Endometrial microvascular endothelial cells (primary cell): ENCODE results near the gene ADCY2. TPM values are rescaled to one million over a fixed set of nuclear protein-coding genes. Genes with fewer than 3 reads are reported as not detected.

Experiments
- in situ Hi-C: cut with HindIII; loops from 2 replicates; pipeline ENCODE4 v1.10.0; 2017; ENCODE audit warnings: low sequenced_read_pairs, low pct_unique_long_range_greater_than_20kb; ENCODE audit errors: inconsistent ontology term
- total RNA-seq: library from RNA; depleted of rRNA; stranded (reverse); fragments of >200 nt; gene quantifications from one replicate; pipeline ENCODE4 v1.2.3, GENCODE V29; 2015; ENCODE audit errors: inconsistent ontology term

The ADCY2 gene
- total RNA-seq, 1 donor from 2014 or later, result not detected

GRCh38 chr5:7866196-7866595, 470.3 kb downstream of the ADCY2 start:
- in situ Hi-C loops, result no loop called here

GRCh38 chr5:7867260-7867659, 471.3 kb downstream of the ADCY2 start:
- in situ Hi-C loops, result no loop called here

GRCh38 chr5:7868427-7868772, 472.5 kb downstream of the ADCY2 start:
- in situ Hi-C loops, result no loop called here

- in situ Hi-C loops, result no loop called here
Observed at GRCh38 chr5:7868773-7869473, 473.0 kb downstream of the ADCY2 start, which contains the start of the genes FASTKD3 and MTRR. TSS of gene FASTKD3 (minus strand) at chr5:7869031. CDS start at chr5:7868083, 948 bp downstream. TSS of gene MTRR (plus strand) at chr5:7869148. CDS start at chr5:7870795, 1,647 bp downstream.

- in situ Hi-C loops, result no loop called here
Observed at GRCh38 chr5:7869474-7870136, 473.7 kb downstream of the ADCY2 start.

- in situ Hi-C loops, result no loop called here
Observed at GRCh38 chr5:7871653-7872052, 475.7 kb downstream of the ADCY2 start.

GRCh38 chr5:7872517-7873130, 476.7 kb downstream of the ADCY2 start:
- in situ Hi-C loops, result no loop called here

- in situ Hi-C loops, result no loop called here
Observed at GRCh38 chr5:7873216-7873615, 477.3 kb downstream of the ADCY2 start.

- in situ Hi-C loops, result no loop called here
Observed at GRCh38 chr5:7874639-7875038, 478.7 kb downstream of the ADCY2 start.

- in situ Hi-C loops, result no loop called here
Observed at GRCh38 chr5:7875151-7875550, 479.2 kb downstream of the ADCY2 start.

GRCh38 chr5:7876867-7877266, 480.9 kb downstream of the ADCY2 start:
- in situ Hi-C loops, result no loop called here

GRCh38 chr5:7877851-7878250, 481.9 kb downstream of the ADCY2 start:
- in situ Hi-C loops, result no loop called here

- in situ Hi-C loops, result no loop called here
Observed at GRCh38 chr5:7878381-7878873, 482.5 kb downstream of the ADCY2 start.
